ENCODE measurements around the gene ZSWIM4. TPM values are rescaled to one million over a fixed set of nuclear protein-coding genes. Genes with fewer than 3 reads are reported as not detected.
"Not testable (repeated sequence)": the region's sequence is repeated elsewhere in the genome, so short reads cannot be mapped to it uniquely, and the experiment has no call there.

ZSWIM4 gene
- total and polyA plus RNA-seq, 2 of the 13 experiments (the other 11 are each of a cell fraction or from before 2014, with no cell fraction given) = 0.33 to 0.86 TPM

- H3K36me3 ChIP-seq (replicated peaks in 1 of 2; ENCODE audit: control insufficient read depth in 1 of 2, insufficient read depth in 2 of 2, low read length in 2 of 2) = peaks cover 3 to 21% of the 10 kb centered on the region in 2 experiments
- H3K4me1 ChIP-seq (ENCODE audit: insufficient read depth, low read length) = peaks cover 36% of the 10 kb centered on the region
Observed at GRCh38 chr19:13779794-13780193, 15.4 kb upstream of the ZSWIM4 start.

DNA sequence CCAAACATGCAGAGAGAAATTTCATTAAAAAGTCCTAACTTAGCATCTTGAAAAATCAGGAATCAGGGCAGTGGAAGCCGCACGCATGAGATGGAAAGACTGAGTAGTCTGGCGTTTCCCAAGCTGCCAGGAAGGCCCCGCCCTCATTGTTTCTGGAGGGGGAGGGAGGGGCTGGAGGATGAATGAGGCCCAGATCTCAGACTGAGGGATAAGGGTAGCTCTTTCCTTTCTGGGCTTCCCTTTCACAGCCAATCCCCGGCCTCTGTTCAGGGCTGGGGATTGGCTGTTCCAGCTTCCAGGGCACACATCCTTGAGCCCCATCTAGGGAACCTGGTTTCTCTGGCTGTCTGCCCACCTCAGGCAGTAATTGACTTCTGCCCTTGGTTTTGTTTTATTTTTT, 13.7 kb upstream of the ZSWIM4 start:
- H3K36me3 ChIP-seq (replicated peaks in 1 of 2; ENCODE audit: control insufficient read depth in 1 of 2, insufficient read depth in 2 of 2, low read length in 2 of 2) = peaks cover 3 to 21% of the 10 kb centered on the region in 2 experiments
- ChIA-PET POLR2A (interaction anchor here (0.5 kb wide), 1 partner anchor 91 kb away, joined by 3 read pairs; no protein-coding TSS in a partner anchor), CTCF (ENCODE audit: low intra/inter-chr PET ratio, low total read pairs) (no interaction called here)
- intact Hi-C loops (cut with micrococcal nuclease; ENCODE audit: unreplicated experiment) = no loop called here
- no peaks in the 10 kb centered on the region for H3K9me3 ChIP-seq (ENCODE audit: low read length)
- H3K4me3 ChIP-seq (replicated peaks in 1 of 3; ENCODE audit: insufficient read depth in 1 of 3, low read depth in 2 of 3, low read length in 3 of 3) = no peak overlapping the region
- TF ChIP-seq ZNF136 (CRISPR knock-in tag; IDR thresholded peaks at IDR 0.05; ENCODE audit: low read depth) (no peak), KDM2A (CRISPR knock-in tag; IDR thresholded peaks at IDR 0.05; ENCODE audit: borderline replicate concordance, low read depth) (no peak), ZNF232 (CRISPR knock-in tag; IDR thresholded peaks at IDR 0.05; ENCODE audit: borderline replicate concordance) (no peak), NFYC (CRISPR knock-in tag; IDR thresholded peaks at IDR 0.05) (no peak)
- TF ChIP-seq, protein P1, sequence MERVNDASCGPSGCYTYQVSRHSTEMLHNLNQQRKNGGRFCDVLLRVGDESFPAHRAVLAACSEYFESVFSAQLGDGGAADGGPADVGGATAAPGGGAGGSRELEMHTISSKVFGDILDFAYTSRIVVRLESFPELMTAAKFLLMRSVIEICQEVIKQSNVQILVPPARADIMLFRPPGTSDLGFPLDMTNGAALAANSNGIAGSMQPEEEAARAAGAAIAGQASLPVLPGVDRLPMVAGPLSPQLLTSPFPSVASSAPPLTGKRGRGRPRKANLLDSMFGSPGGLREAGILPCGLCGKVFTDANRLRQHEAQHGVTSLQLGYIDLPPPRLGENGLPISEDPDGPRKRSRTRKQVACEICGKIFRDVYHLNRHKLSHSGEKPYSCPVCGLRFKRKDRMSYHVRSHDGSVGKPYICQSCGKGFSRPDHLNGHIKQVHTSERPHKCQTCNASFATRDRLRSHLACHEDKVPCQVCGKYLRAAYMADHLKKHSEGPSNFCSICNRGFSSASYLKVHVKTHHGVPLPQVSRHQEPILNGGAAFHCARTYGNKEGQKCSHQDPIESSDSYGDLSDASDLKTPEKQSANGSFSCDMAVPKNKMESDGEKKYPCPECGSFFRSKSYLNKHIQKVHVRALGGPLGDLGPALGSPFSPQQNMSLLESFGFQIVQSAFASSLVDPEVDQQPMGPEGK (CRISPR knock-in tag; IDR thresholded peaks at IDR 0.05) = 0 out of 2 replicates have a peak, but pooled peaks have one; percentile 25
- BruUV-seq (replicated peaks) = no TSS peak
- WGBS (ENCODE audit: low lambda C conversion rate) = 31% methylated on average over 3 of the region's 5 CpGs
- no peak overlapping the region; the same call in 1 of the 2 replicates for H3K4me2 ChIP-seq (ENCODE audit: low read depth, low read length)
- no peaks in the 10 kb centered on the region for H4K20me1 ChIP-seq (ENCODE audit: insufficient read depth, low read length)
- H2AFZ ChIP-seq (ENCODE audit: low read length) = no peak overlapping the region
- FAIRE-seq = no peak
- no peaks in the 10 kb centered on the region for H3K79me2 ChIP-seq (ENCODE audit: insufficient read depth, low read length)
- H3K27ac ChIP-seq (ENCODE audit: extremely low read length, insufficient read depth, low read length) = no peak overlapping the region
- DNase-seq (ENCODE audit: low spot score) = no peak
- no peak for ATAC-seq
- peaks cover 36% of the 10 kb centered on the region for H3K4me1 ChIP-seq (ENCODE audit: insufficient read depth, low read length)
- in situ Hi-C loops (cut with HindIII; ENCODE audit: extremely low pct_ligation_motif_present, low pct_unique_long_range_greater_than_20kb) = loop anchor here (5.0 kb wide), 1 partner anchor 81 kb away; no protein-coding TSS in a partner anchor
- H3K27me3 ChIP-seq (ENCODE audit: control insufficient read depth in 1 of 2, insufficient read depth in 2 of 2, low read length in 2 of 2) = peaks cover 0 to 10% of the 10 kb centered on the region in 2 experiments; a peak in 2 of 5 replicates
- H3K9ac ChIP-seq (ENCODE audit: insufficient read depth, low read depth, low read length) = no peak overlapping the region

More at GRCh38 chr19:13779794-13780193, 15.4 kb upstream of the ZSWIM4 start:
- H3K27ac ChIP-seq (ENCODE audit: extremely low read length, insufficient read depth, low read length); H4K20me1 ChIP-seq (ENCODE audit: insufficient read depth, low read length); BruUV-seq (replicated peaks); H2AFZ ChIP-seq (ENCODE audit: low read length); H3K4me2 ChIP-seq (ENCODE audit: low read depth, low read length); H3K4me3 ChIP-seq (replicated peaks in 1 of 3; ENCODE audit: insufficient read depth in 1 of 3, low read depth in 2 of 3, low read length in 3 of 3); H3K27me3 ChIP-seq (ENCODE audit: control insufficient read depth in 1 of 2, insufficient read depth in 2 of 2, low read length in 2 of 2); DNase-seq (ENCODE audit: low spot score); H3K9ac ChIP-seq (ENCODE audit: insufficient read depth, low read depth, low read length); intact Hi-C loops (cut with micrococcal nuclease; ENCODE audit: unreplicated experiment); FAIRE-seq; ATAC-seq; H3K9me3 ChIP-seq (ENCODE audit: low read length); CTCF ChIA-PET (ENCODE audit: low intra/inter-chr PET ratio, low total read pairs); POLR2A ChIA-PET: not testable (repeated sequence)
- H3K79me2 ChIP-seq (ENCODE audit: insufficient read depth, low read length) = peaks cover 16% of the 10 kb centered on the region
- 97% methylated on average over 8 of the region's 8 CpGs for WGBS (ENCODE audit: low lambda C conversion rate)
- in situ Hi-C loops (cut with HindIII; ENCODE audit: extremely low pct_ligation_motif_present, low pct_unique_long_range_greater_than_20kb) = loop anchor here (5.0 kb wide), 1 partner anchor 83 kb away; no protein-coding TSS in a partner anchor
